ENCODE results near the gene PIP4P1.

The PIP4P1 gene

GRCh38 chr14:20412876-20413743, 48.1 kb downstream of the PIP4P1 start, which contains the start of gene TEP1:
TEP1 (minus strand) TSS chr14:20413501; CDS start chr14:20408439, 5,062 bp downstream.
- ChIA-PET CTCF (interaction anchor here (0.7 kb wide), 2 partner anchors 69 to 269 kb away, joined by 3 read pairs; no protein-coding TSS in a partner anchor), POLR2A (interaction anchor here (0.8 to 5.8 kb wide), 12 partner anchors 9 to 268 kb away, joined by 3 to 58 read pairs (median 3); partner anchors contain the start of genes APEX1, OSGEP, PARP2 and PIP4P1)
- TF ChIP-seq HDGF (IDR thresholded peaks at IDR 0.05; ENCODE audit: borderline replicate concordance) (no peak), SP1 (IDR thresholded peaks at IDR 0.05) (no peak), L3MBTL2 (conservative IDR thresholded peaks at IDR 0.05) (0 out of 2 replicates have a peak, but pooled peaks have one; percentile 17), FOXM1 (IDR thresholded peaks at IDR 0.05; ENCODE audit: borderline replicate concordance) (no peak), LEF1 (IDR thresholded peaks at IDR 0.05; ENCODE audit: borderline replicate concordance) (no peak), BHLHE40 (IDR thresholded peaks at IDR 0.05; ENCODE audit: borderline replicate concordance) (no peak)
- peak; percentile 79 for DNase-seq (ENCODE audit: extremely low spot score)

DNA sequence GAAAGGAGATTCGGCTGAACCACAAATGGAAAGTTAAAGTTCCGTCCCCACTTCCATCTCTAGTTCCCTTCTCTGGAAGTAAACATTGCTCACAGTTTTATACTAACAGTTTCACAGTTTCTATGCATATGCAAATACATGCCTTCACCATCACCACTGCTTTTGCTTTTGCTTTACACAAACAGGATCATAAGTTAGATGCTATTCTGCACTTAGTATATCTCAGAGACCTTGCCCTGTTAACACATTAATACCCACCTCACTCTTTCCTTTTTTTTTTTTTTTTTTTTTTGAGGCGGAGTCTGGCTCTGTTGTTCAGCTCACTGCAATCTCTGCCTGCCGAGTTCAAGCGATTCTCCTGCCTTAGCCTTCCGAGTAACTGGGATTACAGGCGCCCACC, 48.8 kb downstream of the PIP4P1 start:
- CTCF ChIA-PET = interaction anchor here (0.6 kb wide), 1 partner anchor 82 kb away, joined by 3 read pairs; no protein-coding TSS in a partner anchor
- POLR2A ChIA-PET = interaction anchor here (1.0 to 5.8 kb wide), 8 partner anchors 10 to 84 kb away, joined by 3 to 58 read pairs (median 10); partner anchors contain the start of genes APEX1, OSGEP, PARP2 and PIP4P1
- TF ChIP-seq LEF1 (IDR thresholded peaks at IDR 0.05; ENCODE audit: borderline replicate concordance) (no peak), ELF4 (IDR thresholded peaks at IDR 0.05) (no peak), PKNOX1 (IDR thresholded peaks at IDR 0.05) (no peak), ZNF384 (IDR thresholded peaks at IDR 0.05) (peak; percentile 90), L3MBTL2 (conservative IDR thresholded peaks at IDR 0.05) (no peak), FOXK2 (IDR thresholded peaks at IDR 0.05) (no peak)
- no peak for DNase-seq (ENCODE audit: extremely low spot score)

- TF ChIP-seq L3MBTL2 (conservative IDR thresholded peaks at IDR 0.05) = no peak
- no peak for TF ChIP-seq ELF4 (IDR thresholded peaks at IDR 0.05)
- no peak for TF ChIP-seq TARDBP (IDR thresholded peaks at IDR 0.05)
- no peak for TF ChIP-seq SUZ12 (IDR thresholded peaks at IDR 0.05)
- TF ChIP-seq HDGF (IDR thresholded peaks at IDR 0.05; ENCODE audit: borderline replicate concordance) = no peak
- no peak for TF ChIP-seq SP1 (IDR thresholded peaks at IDR 0.05)
- no peak for TF ChIP-seq CTBP1 (IDR thresholded peaks at IDR 0.05; ENCODE audit: borderline replicate concordance)
- no peak for TF ChIP-seq FOXK2 (IDR thresholded peaks at IDR 0.05)
- no peak for TF ChIP-seq LEF1 (IDR thresholded peaks at IDR 0.05; ENCODE audit: borderline replicate concordance)
- no peak for TF ChIP-seq ZNF384 (IDR thresholded peaks at IDR 0.05)
- TF ChIP-seq FOXA1 (IDR thresholded peaks at IDR 0.05) = no peak
- no peak for TF ChIP-seq NFRKB (IDR thresholded peaks at IDR 0.05)
- TF ChIP-seq FOXM1 (IDR thresholded peaks at IDR 0.05; ENCODE audit: borderline replicate concordance) = no peak
- TF ChIP-seq BHLHE40 (IDR thresholded peaks at IDR 0.05; ENCODE audit: borderline replicate concordance) = no peak
- TF ChIP-seq PKNOX1 (IDR thresholded peaks at IDR 0.05) = no peak
- TF ChIP-seq ARNT (IDR thresholded peaks at IDR 0.05) = no peak
- DNase-seq (ENCODE audit: extremely low spot score) = no peak
- ChIA-PET POLR2A (interaction anchor here (1.4 kb wide), 1 partner anchor 66 kb away, joined by 7 read pairs; the partner anchor contains the start of gene PARP2), CTCF (interaction anchor here (1.7 kb wide), 1 partner anchor 12 kb away, joined by 4 read pairs; no protein-coding TSS in a partner anchor)
Observed at GRCh38 chr14:20409226-20409625, 52.0 kb downstream of the PIP4P1 start.

All from HEK293T (cell line).